ENCODE data around the gene CD109.
"Not testable (repeated sequence)": the region's sequence is repeated elsewhere in the genome, so short reads cannot be mapped to it uniquely, and the experiment has no call there.

CD109 gene

GRCh38 chr6:73832313-73832712 is 136.3 kb downstream of the CD109 start:
- Histone ChIP-seq H3K9me3 (ENCODE audit: insufficient read depth, low read depth, low read length) (no peaks in the 10 kb centered on the region), H3K27me3 (ENCODE audit: insufficient read depth, low read length) (no peaks in the 10 kb centered on the region), H3K9ac (ENCODE audit: low read depth, low read length) (no peak overlapping the region), H3K4me1 (ENCODE audit: insufficient read depth, low read length) (no peaks in the 10 kb centered on the region), H3K4me3 (ENCODE audit: low read length) (no peak overlapping the region), H3K27ac (ENCODE audit: low read length) (no peak overlapping the region), H3K36me3 (ENCODE audit: insufficient read depth, low read depth, low read length) (no peaks in the 10 kb centered on the region)

GRCh38 chr6:73844696-73845095 is 148.7 kb downstream of the CD109 start:
- H3K9me3 ChIP-seq (ENCODE audit: insufficient read depth, low read depth, low read length) = peaks cover 27% of the 10 kb centered on the region
- not testable (repeated sequence) for H3K4me3 ChIP-seq (ENCODE audit: low read length); H3K27me3 ChIP-seq (ENCODE audit: insufficient read depth, low read length); H3K4me1 ChIP-seq (ENCODE audit: insufficient read depth, low read length); H3K9ac ChIP-seq (ENCODE audit: low read depth, low read length); H3K36me3 ChIP-seq (ENCODE audit: insufficient read depth, low read depth, low read length); H3K27ac ChIP-seq (ENCODE audit: low read length)

- not testable (repeated sequence) for H3K4me3 ChIP-seq (ENCODE audit: low read length); H3K4me1 ChIP-seq (ENCODE audit: insufficient read depth, low read length); H3K9me3 ChIP-seq (ENCODE audit: insufficient read depth, low read depth, low read length); H3K27ac ChIP-seq (ENCODE audit: low read length); H3K27me3 ChIP-seq (ENCODE audit: insufficient read depth, low read length); H3K9ac ChIP-seq (ENCODE audit: low read depth, low read length); H3K36me3 ChIP-seq (ENCODE audit: insufficient read depth, low read depth, low read length)
Observed at GRCh38 chr6:73851048-73851447, 155.0 kb downstream of the CD109 start.

DNA sequence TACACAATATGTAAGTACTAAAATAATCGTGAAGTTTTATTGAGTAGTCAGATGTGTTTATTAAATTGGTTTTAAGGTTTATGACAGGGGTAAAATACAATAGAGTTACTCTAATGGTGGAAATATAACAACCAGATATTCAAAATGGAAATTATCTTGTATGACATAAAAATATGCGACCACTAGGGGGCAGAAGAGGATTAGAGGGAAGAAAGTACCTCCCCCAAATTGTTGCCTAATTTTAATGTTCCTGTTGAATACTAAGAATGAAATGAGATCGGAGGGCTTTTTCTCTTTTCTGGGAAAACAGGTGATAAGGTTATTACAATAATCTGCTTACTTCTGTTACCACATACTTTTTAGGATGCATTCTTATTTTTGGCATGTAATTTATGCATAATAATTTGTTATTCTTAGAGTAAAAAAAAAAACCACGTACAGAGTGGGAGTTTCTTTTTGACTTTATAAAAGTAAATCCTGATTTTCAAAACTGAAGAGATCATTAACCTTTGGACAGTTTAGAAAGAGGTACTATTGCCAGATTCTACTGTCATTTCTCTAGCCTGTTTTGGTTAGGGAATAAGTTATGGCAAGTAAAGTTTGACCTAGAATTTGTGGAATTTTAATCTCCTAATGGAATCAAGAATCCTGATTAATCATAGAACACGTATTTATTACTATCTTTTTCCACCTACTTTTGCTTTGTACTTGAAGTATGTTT is 159.2 kb downstream of the CD109 start:
- no peak overlapping the region for H3K4me3 ChIP-seq (ENCODE audit: low read length)
- H3K9me3 ChIP-seq (ENCODE audit: insufficient read depth, low read depth, low read length) = no peaks in the 10 kb centered on the region
- H3K36me3 ChIP-seq (ENCODE audit: insufficient read depth, low read depth, low read length) = no peaks in the 10 kb centered on the region
- no peak overlapping the region for H3K9ac ChIP-seq (ENCODE audit: low read depth, low read length)
- H3K27ac ChIP-seq (ENCODE audit: low read length) = no peak overlapping the region
- no peaks in the 10 kb centered on the region for H3K27me3 ChIP-seq (ENCODE audit: insufficient read depth, low read length)
- no peaks in the 10 kb centered on the region for H3K4me1 ChIP-seq (ENCODE audit: insufficient read depth, low read length)

GRCh38 chr6:73857341-73857890 is 161.4 kb downstream of the CD109 start:
- Histone ChIP-seq H3K4me3 (ENCODE audit: low read length) (no peak overlapping the region), H3K27ac (ENCODE audit: low read length) (no peak overlapping the region), H3K9ac (ENCODE audit: low read depth, low read length) (no peak overlapping the region), H3K9me3 (ENCODE audit: insufficient read depth, low read depth, low read length) (no peaks in the 10 kb centered on the region), H3K27me3 (ENCODE audit: insufficient read depth, low read length) (no peaks in the 10 kb centered on the region), H3K4me1 (ENCODE audit: insufficient read depth, low read length) (no peaks in the 10 kb centered on the region), H3K36me3 (ENCODE audit: insufficient read depth, low read depth, low read length) (no peaks in the 10 kb centered on the region)

- no peaks in the 10 kb centered on the region for H3K27me3 ChIP-seq (ENCODE audit: insufficient read depth, low read length)
- H3K27ac ChIP-seq (ENCODE audit: low read length) = no peak overlapping the region
- no peaks in the 10 kb centered on the region for H3K9me3 ChIP-seq (ENCODE audit: insufficient read depth, low read depth, low read length)
- H3K4me1 ChIP-seq (ENCODE audit: insufficient read depth, low read length) = no peaks in the 10 kb centered on the region
- H3K9ac ChIP-seq (ENCODE audit: low read depth, low read length) = no peak overlapping the region
- H3K36me3 ChIP-seq (ENCODE audit: insufficient read depth, low read depth, low read length) = no peaks in the 10 kb centered on the region
- H3K4me3 ChIP-seq (ENCODE audit: low read length) = no peak overlapping the region
Observed at GRCh38 chr6:73858376-73858775, 162.4 kb downstream of the CD109 start.

GRCh38 chr6:73860303-73860702 is 164.3 kb downstream of the CD109 start:
- Histone ChIP-seq H3K4me3 (ENCODE audit: low read length) (no peak overlapping the region), H3K27me3 (ENCODE audit: insufficient read depth, low read length) (no peaks in the 10 kb centered on the region), H3K9me3 (ENCODE audit: insufficient read depth, low read depth, low read length) (no peaks in the 10 kb centered on the region), H3K4me1 (ENCODE audit: insufficient read depth, low read length) (no peaks in the 10 kb centered on the region), H3K9ac (ENCODE audit: low read depth, low read length) (no peak overlapping the region), H3K27ac (ENCODE audit: low read length) (no peak overlapping the region), H3K36me3 (ENCODE audit: insufficient read depth, low read depth, low read length) (no peaks in the 10 kb centered on the region)

- H3K9ac ChIP-seq (ENCODE audit: low read depth, low read length) = no peak overlapping the region
- no peaks in the 10 kb centered on the region for H3K4me1 ChIP-seq (ENCODE audit: insufficient read depth, low read length)
- H3K36me3 ChIP-seq (ENCODE audit: insufficient read depth, low read depth, low read length) = no peaks in the 10 kb centered on the region
- no peak overlapping the region for H3K4me3 ChIP-seq (ENCODE audit: low read length)
- no peaks in the 10 kb centered on the region for H3K27me3 ChIP-seq (ENCODE audit: insufficient read depth, low read length)
- H3K27ac ChIP-seq (ENCODE audit: low read length) = no peak overlapping the region
- no peaks in the 10 kb centered on the region for H3K9me3 ChIP-seq (ENCODE audit: insufficient read depth, low read depth, low read length)
Observed at GRCh38 chr6:73866305-73866704, 170.3 kb downstream of the CD109 start.

DNA sequence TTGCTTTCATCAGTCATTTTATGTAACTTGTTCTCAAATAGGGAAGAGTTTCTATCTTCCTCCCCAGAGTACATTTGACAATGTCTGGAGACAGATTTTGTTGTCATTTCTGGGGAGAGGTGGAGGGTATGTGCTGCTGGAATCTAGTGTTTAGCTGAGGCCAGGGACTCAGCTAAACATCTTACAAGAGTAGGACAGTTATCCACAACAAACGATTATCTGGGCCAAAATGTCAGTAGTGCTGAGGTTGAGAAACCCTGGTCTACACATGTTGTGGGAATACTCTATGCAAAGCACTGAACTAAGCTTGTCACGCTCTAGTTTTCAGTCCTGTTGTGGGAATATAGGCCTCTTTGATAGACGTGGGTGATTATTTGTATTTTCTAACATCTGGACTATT is 171.4 kb downstream of the CD109 start:
- no peaks in the 10 kb centered on the region for H3K4me1 ChIP-seq (ENCODE audit: insufficient read depth, low read length)
- no peaks in the 10 kb centered on the region for H3K9me3 ChIP-seq (ENCODE audit: insufficient read depth, low read depth, low read length)
- H3K36me3 ChIP-seq (ENCODE audit: insufficient read depth, low read depth, low read length) = no peaks in the 10 kb centered on the region
- no peak overlapping the region for H3K27ac ChIP-seq (ENCODE audit: low read length)
- no peaks in the 10 kb centered on the region for H3K27me3 ChIP-seq (ENCODE audit: insufficient read depth, low read length)
- H3K4me3 ChIP-seq (ENCODE audit: low read length) = no peak overlapping the region
- H3K9ac ChIP-seq (ENCODE audit: low read depth, low read length) = no peak overlapping the region

DNA sequence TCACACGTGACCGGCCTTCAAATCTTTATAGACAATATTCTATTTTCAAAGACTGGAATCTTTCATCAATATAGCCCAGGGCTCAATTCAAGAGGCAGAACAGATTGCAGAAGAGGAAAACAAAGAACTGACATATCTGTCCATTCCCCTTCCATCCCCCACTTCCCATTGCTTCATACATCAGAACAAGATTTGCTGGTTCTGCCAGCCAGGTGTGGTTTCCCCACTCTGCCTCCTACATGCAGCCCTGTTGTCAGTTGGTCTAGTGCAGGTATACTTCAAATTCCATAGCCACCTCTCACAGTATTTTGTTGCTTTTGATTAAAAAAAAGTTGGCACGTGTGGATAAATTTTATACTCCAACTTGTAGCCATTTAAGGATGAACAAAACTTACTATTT is 174.9 kb downstream of the CD109 start:
- H3K36me3 ChIP-seq (ENCODE audit: insufficient read depth, low read depth, low read length) = no peaks in the 10 kb centered on the region
- no peak overlapping the region for H3K4me3 ChIP-seq (ENCODE audit: low read length)
- H3K27me3 ChIP-seq (ENCODE audit: insufficient read depth, low read length) = no peaks in the 10 kb centered on the region
- H3K4me1 ChIP-seq (ENCODE audit: insufficient read depth, low read length) = no peaks in the 10 kb centered on the region
- H3K9ac ChIP-seq (ENCODE audit: low read depth, low read length) = no peak overlapping the region
- H3K9me3 ChIP-seq (ENCODE audit: insufficient read depth, low read depth, low read length) = no peaks in the 10 kb centered on the region
- no peak overlapping the region for H3K27ac ChIP-seq (ENCODE audit: low read length)

- Histone ChIP-seq H3K4me3 (ENCODE audit: low read length) (no peak overlapping the region), H3K4me1 (ENCODE audit: insufficient read depth, low read length) (no peaks in the 10 kb centered on the region), H3K27ac (ENCODE audit: low read length) (no peak overlapping the region), H3K36me3 (ENCODE audit: insufficient read depth, low read depth, low read length) (no peaks in the 10 kb centered on the region), H3K9ac (ENCODE audit: low read depth, low read length) (no peak overlapping the region), H3K27me3 (ENCODE audit: insufficient read depth, low read length) (no peaks in the 10 kb centered on the region), H3K9me3 (ENCODE audit: insufficient read depth, low read depth, low read length) (no peaks in the 10 kb centered on the region)
Observed at GRCh38 chr6:73873081-73873480, 177.1 kb downstream of the CD109 start.

Measured in iPS-20b (cell line).